Prostate gland (tissue), 2 donors: ENCODE measurements around the gene LRP11.

ENCODE experiments used
- CTCF ChIP-seq, 4 experiments: fragments of 200-600 bp in 2 of 4; fragments of 450-650 bp in 2 of 4; sonication (generic) in 2 of 4; IDR thresholded peaks; 1 replicate in 3 of 4; 2 replicates in 1 of 4; pipeline ENCODE4 v1.5.1; 2016 to 2019; ENCODE audit warnings: antibody characterized with exemption in 4 of 4, mild to moderate bottlenecking in 2 of 4, moderate library complexity in 2 of 4
- POLR2A ChIP-seq: fragments of 450-650 bp; IDR thresholded peaks from one replicate; pipeline ENCODE4 v1.6.1; 2016; ENCODE audit warnings: antibody characterized with exemption, mild to moderate bottlenecking
- POLR2AphosphoS5 ChIP-seq: sonication (generic); formaldehyde crosslinking; IDR thresholded peaks from one replicate; pipeline ENCODE4 v1.6.1; 2017; ENCODE audit warnings: antibody characterized with exemption

GRCh38 chr6:149884617-149885016 is 20.5 kb upstream of the LRP11 start:
- TF ChIP-seq CTCF (IDR thresholded peaks at IDR 0.05) (no peak), POLR2AphosphoS5 (no peak), POLR2A (no peak)
